Calu3 (cell line): ENCODE results near the gene RORB. TPM values are rescaled to one million over a fixed set of nuclear protein-coding genes. Genes with fewer than 3 reads are reported as not detected.

Experiments
- BruUV-seq: library from RNA; stranded (reverse); fragments of 400-500 nt; replicated peaks from 2 replicates; lab custom pipeline; 2021; lab: Mats Ljungman, UMichigan
- CTCF ChIA-PET: fragments of 300-600 bp; sonication (Branson Sonifier 250); formaldehyde crosslinking; loops from one replicate; lab custom pipeline; 2022; ENCODE audit warnings: antibody characterized with exemption; lab: Charles Lee
- DNase-seq: peaks from one replicate; pipeline ENCODE4 v3.0.0; 2022
- H3K27ac Mint-ChIP-seq: one replicate; pipeline ENCODE4 v1.8.0; 2022; ENCODE audit warnings: mixed read lengths; ENCODE audit not compliant: unreplicated experiment
- H3K27me3 Mint-ChIP-seq: one replicate; pipeline ENCODE4 v1.8.0; 2022; ENCODE audit warnings: mixed read lengths; ENCODE audit not compliant: unreplicated experiment
- H3K36me3 Mint-ChIP-seq: one replicate; pipeline ENCODE4 v1.8.0; 2022; ENCODE audit warnings: mild to moderate bottlenecking, moderate library complexity, mixed read lengths; ENCODE audit not compliant: insufficient read depth, unreplicated experiment
- H3K4me1 Mint-ChIP-seq: one replicate; pipeline ENCODE4 v1.8.0; 2022; ENCODE audit warnings: mild to moderate bottlenecking, low read depth, mixed read lengths; ENCODE audit not compliant: unreplicated experiment
- H3K4me3 Mint-ChIP-seq: one replicate; pipeline ENCODE4 v1.8.0; 2022; ENCODE audit warnings: mild to moderate bottlenecking, low read depth, moderate library complexity, mixed read lengths; ENCODE audit not compliant: unreplicated experiment
- H3K9me3 Mint-ChIP-seq: one replicate; pipeline ENCODE4 v1.8.0; 2022; ENCODE audit warnings: low read depth, mixed read lengths; ENCODE audit not compliant: unreplicated experiment
- CTCF ChIP-seq: fragments of 200-600 bp; IDR thresholded peaks from one replicate; pipeline ENCODE4 v1.8.0; 2022; ENCODE audit warnings: antibody characterized with exemption; ENCODE audit not compliant: unreplicated experiment
- intact Hi-C: fragments of 100-400 bp; cut with micrococcal nuclease; formaldehyde crosslinking; loops from one replicate; pipeline ENCODE4 v1.10.0; 2022; ENCODE audit not compliant: unreplicated experiment
- total RNA-seq: library from RNA; stranded (reverse); gene quantifications from 2 replicates; pipeline ENCODE4 v1.2.3, GENCODE V29; 2022

Gene RORB
- total RNA-seq, 1 experiment from 2014 or later = not detected

- Mint-ChIP-seq H3K9me3 (no peaks in the 10 kb centered on the region), H3K27me3 (peaks cover 10% of the 10 kb centered on the region), H3K4me1 (no peaks in the 10 kb centered on the region), H3K4me3 (no peak overlapping the region), H3K36me3 (peaks cover 10% of the 10 kb centered on the region), H3K27ac (no peak overlapping the region)
- no TSS peak for BruUV-seq
- CTCF ChIA-PET = no interaction called here
- no peak for TF ChIP-seq CTCF
- intact Hi-C loops = no loop called here
- DNase-seq = no peak
These were observed 3.6 kb upstream of the RORB start for GRCh38 chr9:74493512-74493911.

GRCh38 chr9:74494490-74494889 lies 2.6 kb upstream of the RORB start:
- CTCF ChIA-PET = no interaction called here
- no peak overlapping the region for H3K27ac Mint-ChIP-seq
- H3K27me3 Mint-ChIP-seq = peaks cover 20% of the 10 kb centered on the region
- no peaks in the 10 kb centered on the region for H3K9me3 Mint-ChIP-seq
- H3K4me1 Mint-ChIP-seq = no peaks in the 10 kb centered on the region
- no peak for DNase-seq
- TF ChIP-seq CTCF = no peak
- no TSS peak for BruUV-seq
- H3K36me3 Mint-ChIP-seq = peaks cover 15% of the 10 kb centered on the region
- intact Hi-C loops = no loop called here
- H3K4me3 Mint-ChIP-seq = no peak overlapping the region

- intact Hi-C loops = no loop called here
- CTCF ChIA-PET = no interaction called here
- H3K36me3 Mint-ChIP-seq = peaks cover 15% of the 10 kb centered on the region
- H3K9me3 Mint-ChIP-seq = no peaks in the 10 kb centered on the region
- no peaks in the 10 kb centered on the region for H3K4me1 Mint-ChIP-seq
- peaks cover 25% of the 10 kb centered on the region for H3K27me3 Mint-ChIP-seq
- no TSS peak for BruUV-seq
- DNase-seq = no peak
- no peak overlapping the region for H3K27ac Mint-ChIP-seq
- peak overlapping the region; percentile 83 for H3K4me3 Mint-ChIP-seq
- TF ChIP-seq CTCF = no peak
These were observed 729 bp upstream of the RORB start for GRCh38 chr9:74496406-74496805.

- H3K27me3 Mint-ChIP-seq = peaks cover 25% of the 10 kb centered on the region
- no peaks in the 10 kb centered on the region for H3K4me1 Mint-ChIP-seq
- peak; percentile 13 for DNase-seq
- peaks cover 15% of the 10 kb centered on the region for H3K36me3 Mint-ChIP-seq
- peak overlapping the region; percentile 83 for H3K4me3 Mint-ChIP-seq
- no peaks in the 10 kb centered on the region for H3K9me3 Mint-ChIP-seq
- no TSS peak for BruUV-seq
- no peak for TF ChIP-seq CTCF
- intact Hi-C loops = no loop called here
- CTCF ChIA-PET = no interaction called here
- H3K27ac Mint-ChIP-seq = no peak overlapping the region
These were observed 849 bp downstream of the RORB start for GRCh38 chr9:74497748-74498620.
